CD8-positive, alpha-beta memory T cell (primary cell): ENCODE results near the gene RALB. TPM values are rescaled to one million over a fixed set of nuclear protein-coding genes. Genes with fewer than 3 reads are reported as not detected.
A peak's percentile ranks its signal among the peaks of the same experiment; 100 is the strongest.
"Not testable (repeated sequence)": the region's sequence is repeated elsewhere in the genome, so short reads cannot be mapped to it uniquely, and the experiment has no call there.

Experiments used
- CTCF ChIA-PET: fragments of 350-600 bp; sonication (Branson Sonifier 250); formaldehyde crosslinking; loops from one replicate; lab custom pipeline; 2021; ENCODE audit warnings: antibody characterized with exemption; lab: Charles Lee
- POLR2A ChIA-PET: fragments of 350-600 bp; sonication (Branson Sonifier 250); formaldehyde crosslinking; loops from one replicate; lab custom pipeline; 2021; ENCODE audit warnings: antibody characterized with exemption; lab: Charles Lee
- DNase-seq, 5 donors: peaks; one replicate each; pipeline versions ENCODE4 v3.0.0 to v3.0.0-alpha.2; 2020 to 2022; ENCODE audit warnings: mixed read lengths in 1 of 5
- H3K27ac ChIP-seq: one replicate; pipeline ENCODE4 v1.7.0; 2013; ENCODE audit warnings: low read depth, mild to moderate bottlenecking, low read length, moderate library complexity
- H3K27me3 ChIP-seq: 2 replicates; pipeline ENCODE4 v1.7.0; 2013; ENCODE audit warnings: low read length, mild to moderate bottlenecking; ENCODE audit not compliant: insufficient read depth, poor library complexity, severe bottlenecking
- H3K36me3 ChIP-seq: 2 replicates; pipeline ENCODE4 v1.7.0; 2013; ENCODE audit warnings: mild to moderate bottlenecking, low read length, moderate library complexity; ENCODE audit not compliant: insufficient read depth
- H3K4me1 ChIP-seq: 2 replicates; pipeline ENCODE4 v1.7.0; 2013; ENCODE audit warnings: mild to moderate bottlenecking, low read length, moderate library complexity; ENCODE audit not compliant: insufficient read depth
- H3K4me3 ChIP-seq: 2 replicates; pipeline ENCODE4 v1.7.0; 2013; ENCODE audit warnings: mild to moderate bottlenecking, low read length
- H3K9me3 ChIP-seq: 2 replicates; pipeline ENCODE4 v1.7.0; 2013; ENCODE audit warnings: mild to moderate bottlenecking, low read length
- H3K27ac Mint-ChIP-seq, 8 donors: one replicate each; pipeline ENCODE4 v1.8.0; 2020 to 2021; ENCODE audit warnings: mixed read lengths in 8 of 8, mild to moderate bottlenecking in 6 of 8, inconsistent platforms in 3 of 8, moderate library complexity in 3 of 8
- H3K27me3 Mint-ChIP-seq, 2 donors: one replicate each; pipeline ENCODE4 v1.8.0; 2020 to 2021; ENCODE audit warnings: mixed read lengths in 2 of 2, mild to moderate bottlenecking in 1 of 2, moderate library complexity in 1 of 2
- H3K36me3 Mint-ChIP-seq, 3 donors: one replicate each; pipeline ENCODE4 v1.8.0; 2020 to 2021; ENCODE audit warnings: mixed read lengths in 3 of 3, inconsistent platforms in 1 of 3, mild to moderate bottlenecking in 1 of 3
- H3K4me1 Mint-ChIP-seq, 3 donors: one replicate each; pipeline ENCODE4 v1.8.0; 2020 to 2021; ENCODE audit warnings: mixed read lengths in 3 of 3, inconsistent platforms in 1 of 3, mild to moderate bottlenecking in 1 of 3
- H3K4me3 Mint-ChIP-seq, 7 donors: one replicate each; pipeline ENCODE4 v1.8.0; 2020 to 2021; ENCODE audit warnings: mixed read lengths in 7 of 7, mild to moderate bottlenecking in 6 of 7, moderate library complexity in 4 of 7, inconsistent platforms in 2 of 7
- H3K9me3 Mint-ChIP-seq, 5 donors: one replicate each; pipeline ENCODE4 v1.8.0; 2020 to 2022; ENCODE audit warnings: mixed read lengths in 5 of 5, mild to moderate bottlenecking in 3 of 5, moderate library complexity in 2 of 5, inconsistent platforms in 1 of 5
- polyA plus RNA-seq: library from polyadenylated mRNA; unstranded; fragments of 300-500 nt; fragmentation: Illumina TruSeq; gene quantifications from one replicate; pipeline ENCODE4 v1.2.3, GENCODE V29; 2021
- total RNA-seq, 2 experiments: library from RNA; stranded (reverse); gene quantifications; one replicate each; pipeline ENCODE4 v1.2.3, GENCODE V29; 2021

Gene RALB
- total and polyA plus RNA-seq, 3 experiments from 2014 or later: 32.5 to 39.6 (median 37.3) TPM

DNA sequence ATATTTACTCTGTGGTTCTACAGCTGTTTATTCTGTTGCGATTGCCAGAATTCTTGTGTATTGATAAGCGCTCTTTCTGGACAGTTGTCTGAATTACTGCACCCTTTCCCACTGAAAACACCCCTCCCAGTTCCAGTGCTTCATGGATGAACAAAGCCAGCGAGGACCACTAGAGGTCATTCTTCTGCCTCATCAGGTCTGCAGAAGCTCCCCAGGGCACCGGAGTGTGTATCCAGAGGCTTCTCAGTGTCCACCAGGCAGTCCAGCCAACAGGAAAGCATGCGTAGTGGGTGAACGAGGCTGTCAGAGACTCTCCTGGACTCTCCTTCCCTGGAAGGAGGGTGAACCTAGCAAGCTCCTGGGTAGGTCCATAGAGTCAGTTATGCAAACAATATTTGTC is 52.6 kb downstream of the RALB start:
- POLR2A ChIA-PET: no interaction called here
- H3K4me1 Mint-ChIP-seq: peaks cover 3 to 8% (median 6%) of the 10 kb centered on the region in 3 donors
- no peaks in the 10 kb centered on the region for H3K9me3 Mint-ChIP-seq

GRCh38 chr2:120305937-120306490 is 53.4 kb downstream of the RALB start:
- Histone ChIP-seq H3K4me1 (no peaks in the 10 kb centered on the region), H3K9me3 (no peaks in the 10 kb centered on the region), H3K36me3 (no peaks in the 10 kb centered on the region), H3K4me3 (no peak overlapping the region), H3K27ac (no peak overlapping the region), H3K27me3 (no peaks in the 10 kb centered on the region)
- no peaks in the 10 kb centered on the region for H3K27me3 Mint-ChIP-seq
- no peaks in the 10 kb centered on the region for H3K9me3 Mint-ChIP-seq
- H3K4me3 Mint-ChIP-seq: no peak overlapping the region
- no peak for DNase-seq
- ChIA-PET POLR2A (no interaction called here), CTCF (no interaction called here)
- peak overlapping the region in 3 of 8 donors; percentile 2 to 16 (median 6) for H3K27ac Mint-ChIP-seq
- peaks cover 3 to 8% (median 6%) of the 10 kb centered on the region in 3 donors for H3K4me1 Mint-ChIP-seq
- H3K36me3 Mint-ChIP-seq: peaks cover 0 to 17% (median 4%) of the 10 kb centered on the region in 3 donors

More for the DNA sequence above, 52.6 kb downstream of the RALB start:
- H3K4me3 Mint-ChIP-seq: no peak overlapping the region
- Histone ChIP-seq H3K27me3 (no peaks in the 10 kb centered on the region), H3K27ac (no peak overlapping the region), H3K4me3 (no peak overlapping the region), H3K36me3 (no peaks in the 10 kb centered on the region), H3K4me1 (no peaks in the 10 kb centered on the region), H3K9me3 (no peaks in the 10 kb centered on the region)
- H3K36me3 Mint-ChIP-seq: peaks cover 0 to 19% (median 4%) of the 10 kb centered on the region in 3 donors
- CTCF ChIA-PET: no interaction called here
- no peaks in the 10 kb centered on the region for H3K27me3 Mint-ChIP-seq
- H3K27ac Mint-ChIP-seq: peak overlapping the region in 1 of 8 donors; percentile 55
- DNase-seq: no peak

DNA sequence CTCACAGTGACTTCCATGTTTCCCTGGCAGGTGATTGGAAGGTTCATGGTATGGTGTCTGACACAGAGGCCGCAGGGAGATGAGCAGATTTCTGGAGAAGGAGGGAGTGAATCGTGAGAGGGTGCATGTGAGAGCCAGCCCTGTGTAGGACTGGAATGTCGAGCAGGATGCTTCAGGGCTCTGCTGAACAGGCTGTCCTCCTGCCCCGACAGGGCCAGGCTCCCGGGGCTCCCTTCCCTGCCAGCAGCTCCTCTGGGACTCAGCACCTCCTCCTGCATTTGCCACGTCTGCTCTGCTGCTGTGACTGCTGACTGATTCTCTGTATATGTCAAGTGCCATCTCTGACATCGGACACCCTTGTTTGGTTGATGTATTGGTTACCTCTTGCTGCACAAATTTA is 54.8 kb downstream of the RALB start:
- no peak for DNase-seq
- H3K9me3 ChIP-seq: no peaks in the 10 kb centered on the region
- no peaks in the 10 kb centered on the region for H3K9me3 Mint-ChIP-seq
- H3K4me1 Mint-ChIP-seq: peaks cover under 1 to 5% (median 5%) of the 10 kb centered on the region in 3 donors
- H3K27me3 ChIP-seq: no peaks in the 10 kb centered on the region
- no peak overlapping the region for H3K27ac Mint-ChIP-seq
- H3K4me3 ChIP-seq: no peak overlapping the region
- POLR2A ChIA-PET: no interaction called here
- H3K27me3 Mint-ChIP-seq: no peaks in the 10 kb centered on the region
- CTCF ChIA-PET: no interaction called here
- no peaks in the 10 kb centered on the region for H3K4me1 ChIP-seq
- peaks cover 0 to 8% (median 4%) of the 10 kb centered on the region in 3 donors for H3K36me3 Mint-ChIP-seq
- H3K27ac ChIP-seq: no peak overlapping the region
- no peaks in the 10 kb centered on the region for H3K36me3 ChIP-seq
- no peak overlapping the region for H3K4me3 Mint-ChIP-seq

DNA sequence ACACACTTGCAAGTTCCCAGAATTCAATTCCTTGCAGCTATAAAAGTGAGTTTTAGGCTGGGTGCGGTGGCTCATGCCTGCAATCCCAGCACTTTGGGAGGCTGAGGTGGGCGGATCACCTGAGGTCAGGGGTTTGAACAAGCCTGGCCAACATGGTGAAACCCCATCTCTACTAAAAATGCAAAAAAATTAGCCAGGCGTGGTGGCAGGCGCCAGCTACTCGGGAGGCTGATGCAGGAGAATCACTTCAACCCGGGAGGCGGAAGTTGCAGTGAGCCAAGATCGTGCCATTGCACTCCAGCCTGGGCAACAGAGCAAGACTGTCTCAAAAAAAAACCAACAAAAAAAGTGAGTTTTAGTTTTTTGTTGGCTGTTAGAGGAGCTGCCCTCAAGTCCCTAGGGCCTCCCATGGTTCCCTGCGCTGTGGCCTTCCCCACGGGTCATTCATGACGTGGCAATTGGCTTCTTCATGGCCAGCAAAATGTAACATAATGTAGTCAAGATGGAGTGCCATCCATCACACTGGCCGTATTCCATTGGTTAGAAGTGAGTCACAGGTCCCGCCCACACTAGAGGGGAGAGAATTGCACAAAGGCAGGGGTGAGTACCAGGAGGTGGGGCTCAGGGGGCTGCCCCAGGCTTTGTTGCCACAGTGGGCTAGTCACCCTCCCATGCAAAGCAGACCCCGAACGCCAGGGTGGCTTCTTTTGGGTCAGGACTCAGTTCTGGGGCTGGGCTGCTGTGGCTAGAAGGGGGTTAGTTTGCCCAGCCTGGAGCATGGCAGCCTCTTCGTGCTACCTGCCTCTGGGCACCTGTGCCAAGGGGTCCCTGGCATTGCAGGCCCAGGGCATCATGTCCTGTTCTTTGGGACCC is 55.6 kb downstream of the RALB start:
- Mint-ChIP-seq H3K27ac (no peak overlapping the region), H3K9me3 (no peaks in the 10 kb centered on the region), H3K27me3 (no peaks in the 10 kb centered on the region), H3K4me1 (peaks cover 6 to 9% (median 8%) of the 10 kb centered on the region in 3 donors), H3K36me3 (peaks cover 0 to 4% (median 4%) of the 10 kb centered on the region in 3 donors), H3K4me3 (no peak overlapping the region)
- H3K27ac ChIP-seq: no peak overlapping the region
- H3K27me3 ChIP-seq: no peaks in the 10 kb centered on the region
- POLR2A ChIA-PET: no interaction called here
- no peaks in the 10 kb centered on the region for H3K36me3 ChIP-seq
- CTCF ChIA-PET: no interaction called here
- no peak for DNase-seq
- H3K4me3 ChIP-seq: no peak overlapping the region
- H3K9me3 ChIP-seq: no peaks in the 10 kb centered on the region
- H3K4me1 ChIP-seq: peaks cover 4% of the 10 kb centered on the region

GRCh38 chr2:120310136-120310535 is 57.5 kb downstream of the RALB start:
- peaks cover 9% of the 10 kb centered on the region for H3K4me1 ChIP-seq
- peaks cover 7 to 8% of the 10 kb centered on the region in 2 donors for H3K27me3 Mint-ChIP-seq
- H3K36me3 Mint-ChIP-seq: peaks cover 0 to 4% (median 0%) of the 10 kb centered on the region in 3 donors
- ChIA-PET POLR2A (no interaction called here), CTCF (no interaction called here)
- H3K27ac Mint-ChIP-seq: no peak overlapping the region
- peaks cover 14 to 23% (median 16%) of the 10 kb centered on the region in 3 donors for H3K4me1 Mint-ChIP-seq
- H3K36me3 ChIP-seq: no peaks in the 10 kb centered on the region
- H3K9me3 Mint-ChIP-seq: no peaks in the 10 kb centered on the region
- no peak overlapping the region for H3K27ac ChIP-seq
- DNase-seq: no peak
- H3K9me3 ChIP-seq: no peaks in the 10 kb centered on the region
- H3K4me3 Mint-ChIP-seq: no peak overlapping the region
- H3K27me3 ChIP-seq: no peaks in the 10 kb centered on the region
- no peak overlapping the region for H3K4me3 ChIP-seq

DNA sequence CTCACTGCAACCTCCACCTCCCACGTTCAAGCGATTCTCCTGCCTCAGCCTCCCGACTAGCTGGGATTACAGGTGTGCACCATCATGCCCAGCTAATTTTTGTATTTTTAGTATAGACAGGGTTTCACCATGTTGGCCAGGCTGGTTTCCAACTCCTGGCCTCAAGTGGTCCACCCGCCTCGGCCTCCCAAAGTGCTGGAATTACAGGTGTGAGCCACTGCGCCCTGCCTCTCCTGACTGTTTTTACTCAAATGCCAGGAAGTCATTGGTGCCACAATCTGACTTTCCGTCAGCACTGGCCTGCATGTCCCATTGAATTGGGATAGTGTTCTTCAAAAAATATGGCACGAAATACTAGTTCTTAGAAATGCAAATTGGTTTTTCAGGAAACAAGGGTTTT is 58.2 kb downstream of the RALB start:
- H3K27me3 Mint-ChIP-seq: peaks cover 8 to 11% of the 10 kb centered on the region in 2 donors
- not testable (repeated sequence) for H3K36me3 Mint-ChIP-seq

GRCh38 chr2:120312076-120312475 is 59.4 kb downstream of the RALB start:
- peak overlapping the region in 2 of 8 donors; percentile 32 to 72 for H3K27ac Mint-ChIP-seq
- H3K4me1 Mint-ChIP-seq: peaks cover 15 to 24% (median 16%) of the 10 kb centered on the region in 3 donors
- no peaks in the 10 kb centered on the region for H3K36me3 ChIP-seq
- peaks cover 9% of the 10 kb centered on the region for H3K4me1 ChIP-seq
- H3K27me3 Mint-ChIP-seq: peaks cover 8 to 11% of the 10 kb centered on the region in 2 donors
- H3K9me3 ChIP-seq: no peaks in the 10 kb centered on the region
- peak overlapping the region in 1 of 7 donors; percentile 90 for H3K4me3 Mint-ChIP-seq
- no peak overlapping the region for H3K4me3 ChIP-seq
- no peaks in the 10 kb centered on the region for H3K9me3 Mint-ChIP-seq
- ChIA-PET CTCF (interaction anchor here (0.9 to 4.3 kb wide), 10 partner anchors 9 to 609 kb away, joined by 4 to 39 read pairs (median 8); no protein-coding TSS in a partner anchor), POLR2A (no interaction called here)
- no peaks in the 10 kb centered on the region for H3K27me3 ChIP-seq
- H3K27ac ChIP-seq: no peak overlapping the region
- no peaks in the 10 kb centered on the region for H3K36me3 Mint-ChIP-seq
- DNase-seq: no peak

More for the DNA sequence above, 58.2 kb downstream of the RALB start:
- H3K27ac ChIP-seq, H3K36me3 ChIP-seq, H3K4me3 ChIP-seq, H3K9me3 ChIP-seq, H3K4me3 Mint-ChIP-seq, DNase-seq, POLR2A ChIA-PET, H3K4me1 ChIP-seq, H3K27me3 ChIP-seq, H3K9me3 Mint-ChIP-seq: not testable (repeated sequence)
- Mint-ChIP-seq H3K4me1 (peaks cover 15 to 24% (median 16%) of the 10 kb centered on the region in 3 donors), H3K27ac (peak overlapping the region in 1 of 8 donors; percentile 71)
- CTCF ChIA-PET: interaction anchor here (2.9 kb wide), 1 partner anchor 608 kb away, joined by 13 read pairs; no protein-coding TSS in a partner anchor
